Tibial artery (tissue), 4 donors: ENCODE measurements around the gene BRINP2.
A peak's percentile ranks its signal among the peaks of the same experiment; 100 is the strongest.

ENCODE experiments used
- DNase-seq, 2 donors: peaks; one replicate each; pipeline ENCODE4 v3.0.0-alpha.2; 2019
- H3K27ac ChIP-seq, 2 donors: fragments of 200-600 bp; sonication (generic) in 1 of 2; 1 replicate in 1 of 2; 2 replicates in 1 of 2; pipeline ENCODE4 v1.5.1; 2018 to 2019; ENCODE audit warnings: mild to moderate bottlenecking in 1 of 2
- H3K27me3 ChIP-seq, 2 donors: fragments of 200-600 bp; sonication (generic) in 1 of 2; one replicate each; pipeline versions ENCODE4 v1.5.1 to v1.6.0; 2016 to 2019
- H3K36me3 ChIP-seq, 3 donors: fragments of 200-600 bp; sonication (generic) in 2 of 3; one replicate each; pipeline ENCODE4 v1.5.1; 2016 to 2019; ENCODE audit warnings: mild to moderate bottlenecking in 2 of 3
- H3K4me1 ChIP-seq, 4 donors: fragments of 200-600 bp; sonication (generic) in 2 of 4; 1 replicate in 3 of 4; 2 replicates in 1 of 4; pipeline ENCODE4 v1.5.1; 2016 to 2019
- H3K4me3 ChIP-seq, 2 donors: fragments of 200-600 bp; sonication (generic) in 1 of 2; 1 replicate in 1 of 2; 2 replicates in 1 of 2; pipeline ENCODE4 v1.5.1; 2018 to 2019; ENCODE audit warnings: mild to moderate bottlenecking in 2 of 2
- H3K9me3 ChIP-seq, 3 donors: fragments of 200-600 bp; sonication (generic) in 1 of 3; one replicate each; pipeline ENCODE4 v1.5.1; 2016 to 2019
- intact Hi-C: fragments of 100-400 bp; cut with DNase I; formaldehyde crosslinking; loops from one replicate; pipeline ENCODE4 v1.15.0; 2023; ENCODE audit warnings: low total_unique reads
- TF ChIP-seq, protein P1 (sequence below), 2 experiments: fragments of 200-600 bp in 1 of 2; fragments of 450-650 bp in 1 of 2; IDR thresholded peaks; one replicate each; pipeline ENCODE4 v1.5.1; 2017 to 2019; ENCODE audit warnings: antibody characterized with exemption in 2 of 2, mild to moderate bottlenecking in 1 of 2, moderate library complexity in 1 of 2

The BRINP2 gene

DNA sequence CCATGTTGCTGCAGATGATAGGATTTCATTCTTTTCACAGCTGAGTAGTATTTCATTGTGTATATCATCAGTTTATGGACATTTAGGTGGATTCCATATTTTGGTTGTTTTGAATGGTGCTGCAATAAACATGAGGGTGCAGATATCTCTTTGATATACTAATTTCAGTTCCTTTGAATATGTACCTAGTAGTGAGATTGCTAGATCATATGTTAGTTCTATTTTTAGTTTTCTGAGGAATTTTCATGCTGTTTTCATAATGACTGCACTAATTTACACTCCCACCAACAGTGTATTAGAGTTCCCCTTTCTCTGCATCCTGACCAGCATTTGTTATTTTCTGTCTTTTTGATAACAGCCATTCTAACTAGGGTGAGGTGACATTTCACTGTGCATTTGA is 82.1 kb downstream of the BRINP2 start:
- no peak for DNase-seq
- H3K27me3 ChIP-seq: no peaks in the 10 kb centered on the region
- H3K27ac ChIP-seq: no peak overlapping the region
- peaks cover 0 to 29% (median 16%) of the 10 kb centered on the region in 4 donors for H3K4me1 ChIP-seq
- no peaks in the 10 kb centered on the region for H3K36me3 ChIP-seq
- H3K4me3 ChIP-seq: no peak overlapping the region
- no peaks in the 10 kb centered on the region for H3K9me3 ChIP-seq
- TF ChIP-seq, protein P1, sequence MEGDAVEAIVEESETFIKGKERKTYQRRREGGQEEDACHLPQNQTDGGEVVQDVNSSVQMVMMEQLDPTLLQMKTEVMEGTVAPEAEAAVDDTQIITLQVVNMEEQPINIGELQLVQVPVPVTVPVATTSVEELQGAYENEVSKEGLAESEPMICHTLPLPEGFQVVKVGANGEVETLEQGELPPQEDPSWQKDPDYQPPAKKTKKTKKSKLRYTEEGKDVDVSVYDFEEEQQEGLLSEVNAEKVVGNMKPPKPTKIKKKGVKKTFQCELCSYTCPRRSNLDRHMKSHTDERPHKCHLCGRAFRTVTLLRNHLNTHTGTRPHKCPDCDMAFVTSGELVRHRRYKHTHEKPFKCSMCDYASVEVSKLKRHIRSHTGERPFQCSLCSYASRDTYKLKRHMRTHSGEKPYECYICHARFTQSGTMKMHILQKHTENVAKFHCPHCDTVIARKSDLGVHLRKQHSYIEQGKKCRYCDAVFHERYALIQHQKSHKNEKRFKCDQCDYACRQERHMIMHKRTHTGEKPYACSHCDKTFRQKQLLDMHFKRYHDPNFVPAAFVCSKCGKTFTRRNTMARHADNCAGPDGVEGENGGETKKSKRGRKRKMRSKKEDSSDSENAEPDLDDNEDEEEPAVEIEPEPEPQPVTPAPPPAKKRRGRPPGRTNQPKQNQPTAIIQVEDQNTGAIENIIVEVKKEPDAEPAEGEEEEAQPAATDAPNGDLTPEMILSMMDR (IDR thresholded peaks at IDR 0.05): no peak
- intact Hi-C loops: no loop called here

GRCh38 chr1:177255411-177255810 is 84.7 kb downstream of the BRINP2 start:
- TF ChIP-seq, protein P1 (IDR thresholded peaks at IDR 0.05): no peak
- H3K36me3 ChIP-seq: no peaks in the 10 kb centered on the region
- H3K27ac ChIP-seq: no peak overlapping the region
- H3K27me3 ChIP-seq: no peaks in the 10 kb centered on the region
- H3K4me1 ChIP-seq: peaks cover 0 to 17% (median 15%) of the 10 kb centered on the region in 4 donors
- H3K9me3 ChIP-seq: no peaks in the 10 kb centered on the region
- no peak for DNase-seq
- no peak overlapping the region for H3K4me3 ChIP-seq
- intact Hi-C loops: no loop called here

- intact Hi-C loops: no loop called here
- Histone ChIP-seq H3K4me1 (peaks cover 0 to 17% (median 15%) of the 10 kb centered on the region in 4 donors), H3K36me3 (no peaks in the 10 kb centered on the region), H3K4me3 (peak overlapping the region in 1 of 2 donors; percentile 5), H3K27me3 (no peaks in the 10 kb centered on the region), H3K9me3 (no peaks in the 10 kb centered on the region), H3K27ac (peak overlapping the region in 1 of 2 donors; percentile 34)
- TF ChIP-seq, protein P1 (IDR thresholded peaks at IDR 0.05): peak; percentile 66 to 72
- peak; percentile 28 to 79 for DNase-seq
These were observed 85.7 kb downstream of the BRINP2 start for GRCh38 chr1:177256153-177257075.

- Histone ChIP-seq H3K36me3 (no peaks in the 10 kb centered on the region), H3K27me3 (no peaks in the 10 kb centered on the region), H3K4me3 (no peak overlapping the region), H3K4me1 (peaks cover 0 to 17% (median 15%) of the 10 kb centered on the region in 4 donors), H3K9me3 (no peaks in the 10 kb centered on the region), H3K27ac (no peak overlapping the region)
- TF ChIP-seq, protein P1 (IDR thresholded peaks at IDR 0.05): no peak
- DNase-seq: no peak
- intact Hi-C loops: no loop called here
These were observed 86.4 kb downstream of the BRINP2 start for GRCh38 chr1:177257128-177257527.

GRCh38 chr1:177257576-177257975 is 86.8 kb downstream of the BRINP2 start:
- Histone ChIP-seq H3K27me3 (no peaks in the 10 kb centered on the region), H3K36me3 (no peaks in the 10 kb centered on the region), H3K27ac (no peak overlapping the region), H3K9me3 (no peaks in the 10 kb centered on the region), H3K4me1 (peaks cover 0 to 17% (median 15%) of the 10 kb centered on the region in 4 donors), H3K4me3 (no peak overlapping the region)
- TF ChIP-seq, protein P1 (IDR thresholded peaks at IDR 0.05): no peak
- intact Hi-C loops: no loop called here
- DNase-seq: no peak
